H1 (cell line): ENCODE measurements around the gene ZXDC. TPM values are rescaled to one million over a fixed set of nuclear protein-coding genes. Genes with fewer than 3 reads are reported as not detected.

ENCODE experiments used
- CTCF ChIA-PET: fragments of 300-600 bp; sonication (Branson Sonifier 250); formaldehyde crosslinking; loops from one replicate; lab custom pipeline; 2021; ENCODE audit not compliant: partially characterized antibody; lab: Charles Lee
- POLR2A ChIA-PET: fragments of 300-600 bp; sonication (Branson Sonifier 250); formaldehyde crosslinking; loops from one replicate; lab custom pipeline; 2021; ENCODE audit warnings: inconsistent platforms; ENCODE audit not compliant: partially characterized antibody; lab: Charles Lee
- DNase-seq, 2 experiments: peaks; one replicate each; pipeline versions ENCODE4 v3.0.0 to v3.0.0-alpha.2; 2010 to 2022; ENCODE audit warnings: low spot score in 2 of 2, low read depth in 1 of 2, mixed read lengths in 1 of 2
- FAIRE-seq: peaks from 2 replicates; lab custom pipeline; 2011; peaks lifted over from hg19 to GRCh38; lab: Jason Lieb, UNC
- H2AFZ ChIP-seq: 2 replicates; pipeline ENCODE4 v1.8.1; 2012; ENCODE audit warnings: low read length, inconsistent platforms
- H2AK5ac ChIP-seq: 2 replicates; pipeline ENCODE4 v1.6.1; 2013; ENCODE audit warnings: low read depth, low read length
- H2BK120ac ChIP-seq: replicated peaks from 2 replicates; pipeline ENCODE3; 2013; ENCODE audit warnings: low read depth, low read length, inconsistent platforms
- H2BK12ac ChIP-seq: 2 replicates; pipeline ENCODE4 v1.6.1; 2013; ENCODE audit warnings: low read depth, low read length
- H2BK15ac ChIP-seq: 2 replicates; pipeline ENCODE4 v1.6.1; 2013; ENCODE audit warnings: low read length
- H2BK20ac ChIP-seq: 2 replicates; pipeline ENCODE4 v1.6.1; 2013; ENCODE audit warnings: low read length
- H2BK5ac ChIP-seq: 2 replicates; pipeline ENCODE4 v1.6.1; 2013; ENCODE audit warnings: low read depth, low read length
- H3K14ac ChIP-seq: 2 replicates; pipeline ENCODE4 v1.6.1; 2013; ENCODE audit warnings: inconsistent platforms; ENCODE audit not compliant: insufficient read length
- H3K18ac ChIP-seq: 2 replicates; pipeline ENCODE4 v1.6.1; 2013; ENCODE audit warnings: low read length; ENCODE audit errors: extremely low read depth
- H3K23ac ChIP-seq: 2 replicates; pipeline ENCODE4 v1.6.1; 2013; ENCODE audit warnings: inconsistent platforms; ENCODE audit not compliant: insufficient read length
- H3K23me2 ChIP-seq: 2 replicates; pipeline ENCODE4 v1.6.1; 2013; ENCODE audit warnings: low read depth, low read length
- H3K27ac ChIP-seq: 2 replicates; pipeline ENCODE4 v1.6.1; 2011; ENCODE audit warnings: low read depth, low read length, inconsistent platforms
- H3K27me3 ChIP-seq, 4 experiments: replicated peaks in 1 of 4; 1 replicate in 1 of 4; 2 replicates in 3 of 4; pipeline versions ENCODE4 v1.6.1 to v1.8.1; 2011 to 2013; ENCODE audit warnings: low read length in 3 of 4, mild to moderate bottlenecking in 3 of 4, inconsistent platforms in 2 of 4, mixed read lengths in 2 of 4, moderate library complexity in 1 of 4; ENCODE audit not compliant: control insufficient read depth in 3 of 4, insufficient read depth in 3 of 4; ENCODE audit errors: extremely low read depth in 1 of 4
- H3K36me3 ChIP-seq, 4 experiments: 2 replicates each; pipeline versions ENCODE4 v1.6.1 to v1.8.1; 2011 to 2013; ENCODE audit warnings: mild to moderate bottlenecking in 4 of 4, low read length in 3 of 4, moderate library complexity in 2 of 4, control low read depth in 1 of 4, inconsistent platforms in 1 of 4; ENCODE audit not compliant: insufficient read depth in 4 of 4, control insufficient read depth in 2 of 4
- H3K4ac ChIP-seq: replicated peaks from 2 replicates; pipeline ENCODE3; 2013; ENCODE audit warnings: low read length, low read depth, mixed read lengths, inconsistent platforms; ENCODE audit not compliant: insufficient read length
- H3K4me1 ChIP-seq, 4 experiments: replicated peaks in 1 of 4; 1 replicate in 1 of 4; 2 replicates in 3 of 4; pipeline versions ENCODE4 v1.6.1 to v1.8.1; 2011 to 2013; ENCODE audit warnings: low read length in 3 of 4, inconsistent platforms in 2 of 4, mixed read lengths in 1 of 4; ENCODE audit not compliant: insufficient read depth in 4 of 4, control insufficient read depth in 3 of 4
- H3K4me2 ChIP-seq, 2 experiments: 2 replicates each; pipeline versions ENCODE4 v1.6.1 to v1.8.1; 2011 to 2013; ENCODE audit warnings: low read depth in 2 of 2, low read length in 2 of 2, control low read depth in 1 of 2, inconsistent platforms in 1 of 2, mild to moderate bottlenecking in 1 of 2; ENCODE audit not compliant: insufficient read depth in 1 of 2
- H3K4me3 ChIP-seq, 4 experiments: fragments of 200-600, 300-600 bp in 1 of 4; sonication (generic), shearing (Covaris generic), sonication (Bioruptor Twin) in 1 of 4; 2 replicates each; pipeline versions ENCODE4 v1.5.1 to v1.8.1; 2011 to 2016; ENCODE audit warnings: low read length in 4 of 4, low read depth in 3 of 4, control low read depth in 2 of 4, inconsistent platforms in 2 of 4, mild to moderate bottlenecking in 2 of 4, mixed read lengths in 1 of 4, moderate library complexity in 1 of 4; ENCODE audit not compliant: insufficient read depth in 2 of 4; ENCODE audit errors: extremely low read depth in 1 of 4
- H3K56ac ChIP-seq: replicated peaks from 2 replicates; pipeline ENCODE3; 2013; ENCODE audit warnings: low read depth, mild to moderate bottlenecking, mixed read lengths, low read length, inconsistent platforms; ENCODE audit not compliant: insufficient read length
- H3K79me1 ChIP-seq: 2 replicates; pipeline ENCODE4 v1.6.1; 2013; ENCODE audit warnings: low read depth, low read length, control low read depth
- H3K79me2 ChIP-seq, 2 experiments: 2 replicates each; pipeline versions ENCODE4 v1.6.1 to v1.8.1; 2012 to 2013; ENCODE audit warnings: low read length in 2 of 2, mild to moderate bottlenecking in 2 of 2, inconsistent platforms in 1 of 2; ENCODE audit not compliant: insufficient read depth in 2 of 2, control insufficient read depth in 1 of 2
- H3K9ac ChIP-seq, 4 experiments: replicated peaks in 1 of 4; 1 replicate in 1 of 4; 2 replicates in 3 of 4; pipeline versions ENCODE4 v1.6.1 to v1.8.1; 2011 to 2013; ENCODE audit warnings: low read depth in 3 of 4, low read length in 3 of 4, control low read depth in 2 of 4, mild to moderate bottlenecking in 2 of 4, moderate library complexity in 2 of 4, inconsistent platforms in 1 of 4; ENCODE audit errors: extremely low read depth in 1 of 4
- H3K9me3 ChIP-seq, 2 experiments: 2 replicates each; pipeline versions ENCODE4 v1.6.1 to v1.8.1; 2012 to 2013; ENCODE audit warnings: mild to moderate bottlenecking in 2 of 2, moderate library complexity in 2 of 2, control low read depth in 1 of 2, inconsistent platforms in 1 of 2, low read depth in 1 of 2, low read length in 1 of 2, mixed read lengths in 1 of 2; ENCODE audit not compliant: insufficient read depth in 2 of 2
- H4K20me1 ChIP-seq, 2 experiments: replicated peaks in 1 of 2; 2 replicates each; pipeline versions ENCODE3 to v1.8.1; 2011 to 2013; ENCODE audit warnings: inconsistent platforms in 2 of 2, low read length in 2 of 2, mild to moderate bottlenecking in 1 of 2; ENCODE audit not compliant: insufficient read depth in 2 of 2, control insufficient read depth in 1 of 2
- H4K5ac ChIP-seq: 2 replicates; pipeline ENCODE4 v1.6.1; 2013; ENCODE audit warnings: low read length, low read depth, mixed read lengths, inconsistent platforms; ENCODE audit not compliant: insufficient read length
- H4K8ac ChIP-seq: 2 replicates; pipeline ENCODE4 v1.8.0; 2013; ENCODE audit warnings: mild to moderate bottlenecking, moderate library complexity, low read length, inconsistent platforms; ENCODE audit not compliant: insufficient read depth; ENCODE audit errors: extremely low read depth
- H4K91ac ChIP-seq: replicated peaks from 2 replicates; pipeline ENCODE3; 2013; ENCODE audit warnings: low read length, mixed read lengths, inconsistent platforms; ENCODE audit not compliant: insufficient read length
- ASH2L ChIP-seq: fragments of 200-600, 300-600 bp; sonication (generic); IDR thresholded peaks from one replicate; pipeline ENCODE4 v1.7.1; 2017; ENCODE audit warnings: low read length
- BACH1 ChIP-seq: IDR thresholded peaks from 2 replicates; pipeline ENCODE4 v1.6.1; 2012; ENCODE audit warnings: low read length, improper control_type of control experiment
- BRCA1 ChIP-seq: IDR thresholded peaks from 2 replicates; pipeline ENCODE4 v1.6.1; 2012; ENCODE audit warnings: low read depth, low read length, improper control_type of control experiment
- CTBP2 ChIP-seq: IDR thresholded peaks from 2 replicates; pipeline ENCODE4 v1.7.0; 2011; ENCODE audit warnings: borderline replicate concordance, mild to moderate bottlenecking, moderate library complexity, mixed read lengths, low read length; ENCODE audit not compliant: insufficient read depth, insufficient read length
- EGR1 ChIP-seq: IDR thresholded peaks from 2 replicates; pipeline ENCODE4 v1.6.1; 2011; ENCODE audit warnings: low read depth, low read length, borderline replicate concordance
- EP300 ChIP-seq, 2 experiments: IDR thresholded peaks; 1 replicate in 1 of 2; 2 replicates in 1 of 2; pipeline ENCODE4 v1.6.1; 2011 to 2012; ENCODE audit warnings: low read depth in 2 of 2, low read length in 2 of 2, mild to moderate bottlenecking in 2 of 2, borderline replicate concordance in 1 of 2, inconsistent platforms in 1 of 2, moderate library complexity in 1 of 2
- FOSL1 ChIP-seq: IDR thresholded peaks from 2 replicates; pipeline ENCODE4 v1.6.1; 2011; ENCODE audit warnings: mild to moderate bottlenecking, low read depth, low read length, moderate library complexity; ENCODE audit not compliant: insufficient read depth
- HDAC2 ChIP-seq, 2 experiments: fragments of 300-600 bp in 1 of 2; sonication (generic) in 1 of 2; IDR thresholded peaks; 2 replicates each; pipeline ENCODE4 v1.6.1; 2011 to 2012; ENCODE audit warnings: low read depth in 2 of 2, low read length in 2 of 2, mild to moderate bottlenecking in 2 of 2, moderate library complexity in 2 of 2, borderline replicate concordance in 1 of 2, inconsistent platforms in 1 of 2
- KDM5A ChIP-seq: fragments of 200-600 bp; IDR thresholded peaks from 2 replicates; pipeline ENCODE4 v1.7.1; 2012; ENCODE audit warnings: mild to moderate bottlenecking, low read length, inconsistent platforms, mixed read lengths
- RFX5 ChIP-seq: IDR thresholded peaks from 2 replicates; pipeline ENCODE4 v1.6.1; 2011; ENCODE audit warnings: low read depth, low read length, improper control_type of control experiment, borderline replicate concordance
- SUZ12 ChIP-seq: fragments of 200-600 bp; sonication (generic); IDR thresholded peaks from 2 replicates; pipeline ENCODE4 v1.6.1; 2012; ENCODE audit warnings: mild to moderate bottlenecking, inconsistent platforms, low read length, moderate library complexity, mixed read lengths
- YY1 ChIP-seq: IDR thresholded peaks from 2 replicates; pipeline ENCODE4 v1.6.1; 2011; ENCODE audit warnings: low read depth, mild to moderate bottlenecking, low read length
- WGBS, 2 experiments: shearing (Covaris generic) in 1 of 2; methylation state at CpG; one replicate each; pipeline versions ENCODE4 v1.1.6 to v1.1.7; 2013 to 2015; ENCODE audit warnings: low lambda C conversion rate in 2 of 2, mixed read lengths in 2 of 2, inconsistent platforms in 1 of 2, low coverage in 1 of 2, missing lambda C conversion rate in 1 of 2; ENCODE audit not compliant: insufficient replicate concordance in 2 of 2, insufficient coverage in 1 of 2, insufficient read length in 1 of 2; ENCODE audit errors: extremely low coverage in 1 of 2, missing lambda C conversion rate in 1 of 2; 5-methylcytosine and 5-hydroxymethylcytosine counted together
- polyA plus RNA-seq, 7 experiments: library from polyadenylated mRNA; depleted of rRNA in 3 of 7; stranded (reverse) in 5 of 7; unstranded in 2 of 7; fragments of >200 nt in 5 of 7; fragments of 200-250 nt in 2 of 7; gene quantifications; 1 replicate in 5 of 7; 2 replicates in 1 of 7; 4 replicates in 1 of 7; pipeline versions ENCODE4 v1.2.1 to v1.2.3, GENCODE V29; 2011 to 2013; ENCODE audit warnings: missing spikeins in 2 of 7, mixed read lengths in 2 of 7
- total RNA-seq: library from RNA; stranded (reverse); fragmentation: NEBNext Ultra II Directional; extraction: Animal tissue kit (Norgen Biotek cat#: 25700); gene quantifications from 2 replicates; pipeline ENCODE4 v1.2.1, GENCODE V29; 2021
- TF ChIP-seq, protein P1 (sequence below): IDR thresholded peaks from 2 replicates; pipeline ENCODE4 v1.6.1; 2011; ENCODE audit warnings: low read length, improper control_type of control experiment

Gene ZXDC
- total and polyA plus RNA-seq, 2 of the 8 experiments (the other 6 are each of a cell fraction or from before 2014, with no cell fraction given): 12.7 to 24.3 TPM

GRCh38 chr3:126507886-126508285, 32.2 kb upstream of the ZXDC start:
- DNase-seq (no peak), FAIRE-seq (no peak)
- no peak overlapping the region for H3K23ac ChIP-seq
- H3K27ac ChIP-seq: no peak overlapping the region
- H4K91ac ChIP-seq: no peak overlapping the region
- H3K9ac ChIP-seq: no peak overlapping the region
- H3K79me1 ChIP-seq: no peaks in the 10 kb centered on the region
- H2BK15ac ChIP-seq: no peak overlapping the region
- no peak overlapping the region for H4K5ac ChIP-seq
- no peak overlapping the region for H2AFZ ChIP-seq
- no peak overlapping the region for H4K8ac ChIP-seq
- H3K56ac ChIP-seq: no peak overlapping the region
- H3K79me2 ChIP-seq: no peaks in the 10 kb centered on the region
- no peaks in the 10 kb centered on the region for H3K4me1 ChIP-seq
- H3K23me2 ChIP-seq: peaks cover under 1% of the 10 kb centered on the region; the same call in 1 of the 2 replicates
- CTCF ChIA-PET: interaction anchor here (0.7 to 5.8 kb wide), 3 partner anchors 9 to 21 kb away, joined by 3 to 35 read pairs (median 4); partner anchors contain the start of gene CHST13
- no peaks in the 10 kb centered on the region; a peak in 1 of 7 replicates for H3K27me3 ChIP-seq
- H3K9me3 ChIP-seq: no peaks in the 10 kb centered on the region
- no peak overlapping the region for H3K18ac ChIP-seq
- H2AK5ac ChIP-seq: no peak overlapping the region
- no peaks in the 10 kb centered on the region for H3K36me3 ChIP-seq
- H2BK20ac ChIP-seq: no peak overlapping the region
- H3K4me2 ChIP-seq: no peak overlapping the region
- H2BK5ac ChIP-seq: no peak overlapping the region
- no peaks in the 10 kb centered on the region for H4K20me1 ChIP-seq
- whole genome bisulfite sequencing, 2 experiments: 92% methylated on average over 9 of the region's 9 CpGs; no CpG with 5 or more reads in 1 of the 2 experiments
- no peak overlapping the region for H3K4ac ChIP-seq
- no peak overlapping the region for H3K4me3 ChIP-seq
- H3K14ac ChIP-seq: no peak overlapping the region
- H2BK120ac ChIP-seq: no peak overlapping the region
- no peak overlapping the region for H2BK12ac ChIP-seq
- POLR2A ChIA-PET: no interaction called here
- TF ChIP-seq FOSL1: no peak
- TF ChIP-seq EP300 (IDR thresholded peaks at IDR 0.05; ENCODE audit: borderline replicate concordance in 1 of 2, low read depth in 2 of 2, low read length in 2 of 2): no peak
- no peak for TF ChIP-seq RFX5
- no peak for TF ChIP-seq HDAC2 (IDR thresholded peaks at IDR 0.05; ENCODE audit: borderline replicate concordance in 1 of 2, low read depth in 2 of 2, low read length in 2 of 2)
- TF ChIP-seq ASH2L: no peak
- TF ChIP-seq CTBP2: no peak
- no peak for TF ChIP-seq SUZ12
- TF ChIP-seq YY1: no peak
- no peak for TF ChIP-seq BACH1
- TF ChIP-seq EGR1: no peak
- no peak for TF ChIP-seq KDM5A
- TF ChIP-seq, protein P1, sequence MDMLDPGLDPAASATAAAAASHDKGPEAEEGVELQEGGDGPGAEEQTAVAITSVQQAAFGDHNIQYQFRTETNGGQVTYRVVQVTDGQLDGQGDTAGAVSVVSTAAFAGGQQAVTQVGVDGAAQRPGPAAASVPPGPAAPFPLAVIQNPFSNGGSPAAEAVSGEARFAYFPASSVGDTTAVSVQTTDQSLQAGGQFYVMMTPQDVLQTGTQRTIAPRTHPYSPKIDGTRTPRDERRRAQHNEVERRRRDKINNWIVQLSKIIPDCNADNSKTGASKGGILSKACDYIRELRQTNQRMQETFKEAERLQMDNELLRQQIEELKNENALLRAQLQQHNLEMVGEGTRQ: no peak
- TF ChIP-seq BRCA1: no peak
